Tibial artery (tissue), 4 donors: ENCODE measurements around the gene VEGFB.

Source experiments
- DNase-seq, 2 donors: peaks; one replicate each; pipeline ENCODE4 v3.0.0-alpha.2; 2019
- H3K27ac ChIP-seq, 2 donors: fragments of 200-600 bp; sonication (generic) in 1 of 2; 1 replicate in 1 of 2; 2 replicates in 1 of 2; pipeline ENCODE4 v1.5.1; 2018 to 2019; ENCODE audit warnings: mild to moderate bottlenecking in 1 of 2
- H3K27me3 ChIP-seq, 2 donors: fragments of 200-600 bp; sonication (generic) in 1 of 2; one replicate each; pipeline versions ENCODE4 v1.5.1 to v1.6.0; 2016 to 2019
- H3K36me3 ChIP-seq, 3 donors: fragments of 200-600 bp; sonication (generic) in 2 of 3; one replicate each; pipeline ENCODE4 v1.5.1; 2016 to 2019; ENCODE audit warnings: mild to moderate bottlenecking in 2 of 3
- H3K4me1 ChIP-seq, 4 donors: fragments of 200-600 bp; sonication (generic) in 2 of 4; 1 replicate in 3 of 4; 2 replicates in 1 of 4; pipeline ENCODE4 v1.5.1; 2016 to 2019
- H3K4me3 ChIP-seq, 2 donors: fragments of 200-600 bp; sonication (generic) in 1 of 2; 1 replicate in 1 of 2; 2 replicates in 1 of 2; pipeline ENCODE4 v1.5.1; 2018 to 2019; ENCODE audit warnings: mild to moderate bottlenecking in 2 of 2
- H3K9me3 ChIP-seq, 3 donors: fragments of 200-600 bp; sonication (generic) in 1 of 3; one replicate each; pipeline ENCODE4 v1.5.1; 2016 to 2019
- intact Hi-C: fragments of 100-400 bp; cut with DNase I; formaldehyde crosslinking; loops from one replicate; pipeline ENCODE4 v1.15.0; 2023; ENCODE audit warnings: low total_unique reads
- TF ChIP-seq, protein P1 (sequence below), 2 experiments: fragments of 200-600 bp in 1 of 2; fragments of 450-650 bp in 1 of 2; IDR thresholded peaks; one replicate each; pipeline ENCODE4 v1.5.1; 2017 to 2019; ENCODE audit warnings: antibody characterized with exemption in 2 of 2, mild to moderate bottlenecking in 1 of 2, moderate library complexity in 1 of 2

VEGFB gene

DNA sequence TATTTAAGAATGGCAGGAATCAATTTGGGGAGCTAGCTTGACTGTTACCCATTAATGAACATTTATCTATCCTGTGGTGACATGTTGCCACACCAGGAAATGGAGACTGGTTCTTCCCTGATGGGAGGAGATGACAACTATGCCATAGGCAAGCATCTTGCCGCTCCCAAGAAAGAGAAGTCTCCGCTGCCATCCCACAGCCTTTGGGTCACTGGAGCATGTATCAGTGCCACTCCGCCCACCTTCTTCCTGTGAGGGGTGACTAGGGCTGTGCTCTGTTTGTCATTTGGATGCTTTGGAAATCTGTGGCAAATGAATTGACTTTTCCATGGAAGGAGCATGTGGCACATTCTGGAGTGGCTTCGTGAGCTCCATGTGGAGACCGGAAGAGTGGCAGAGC is 42.0 kb upstream of the VEGFB start:
- TF ChIP-seq, protein P1, sequence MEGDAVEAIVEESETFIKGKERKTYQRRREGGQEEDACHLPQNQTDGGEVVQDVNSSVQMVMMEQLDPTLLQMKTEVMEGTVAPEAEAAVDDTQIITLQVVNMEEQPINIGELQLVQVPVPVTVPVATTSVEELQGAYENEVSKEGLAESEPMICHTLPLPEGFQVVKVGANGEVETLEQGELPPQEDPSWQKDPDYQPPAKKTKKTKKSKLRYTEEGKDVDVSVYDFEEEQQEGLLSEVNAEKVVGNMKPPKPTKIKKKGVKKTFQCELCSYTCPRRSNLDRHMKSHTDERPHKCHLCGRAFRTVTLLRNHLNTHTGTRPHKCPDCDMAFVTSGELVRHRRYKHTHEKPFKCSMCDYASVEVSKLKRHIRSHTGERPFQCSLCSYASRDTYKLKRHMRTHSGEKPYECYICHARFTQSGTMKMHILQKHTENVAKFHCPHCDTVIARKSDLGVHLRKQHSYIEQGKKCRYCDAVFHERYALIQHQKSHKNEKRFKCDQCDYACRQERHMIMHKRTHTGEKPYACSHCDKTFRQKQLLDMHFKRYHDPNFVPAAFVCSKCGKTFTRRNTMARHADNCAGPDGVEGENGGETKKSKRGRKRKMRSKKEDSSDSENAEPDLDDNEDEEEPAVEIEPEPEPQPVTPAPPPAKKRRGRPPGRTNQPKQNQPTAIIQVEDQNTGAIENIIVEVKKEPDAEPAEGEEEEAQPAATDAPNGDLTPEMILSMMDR (IDR thresholded peaks at IDR 0.05), result no peak
- no peaks in the 10 kb centered on the region for H3K9me3 ChIP-seq
- no peak overlapping the region for H3K27ac ChIP-seq
- H3K27me3 ChIP-seq, result no peaks in the 10 kb centered on the region
- H3K4me3 ChIP-seq, result no peak overlapping the region
- peaks cover 0 to 12% (median 5%) of the 10 kb centered on the region in 4 donors for H3K4me1 ChIP-seq
- peaks cover 45 to 59% (median 49%) of the 10 kb centered on the region in 3 donors for H3K36me3 ChIP-seq
- no peak for DNase-seq
- intact Hi-C loops, result no loop called here

DNA sequence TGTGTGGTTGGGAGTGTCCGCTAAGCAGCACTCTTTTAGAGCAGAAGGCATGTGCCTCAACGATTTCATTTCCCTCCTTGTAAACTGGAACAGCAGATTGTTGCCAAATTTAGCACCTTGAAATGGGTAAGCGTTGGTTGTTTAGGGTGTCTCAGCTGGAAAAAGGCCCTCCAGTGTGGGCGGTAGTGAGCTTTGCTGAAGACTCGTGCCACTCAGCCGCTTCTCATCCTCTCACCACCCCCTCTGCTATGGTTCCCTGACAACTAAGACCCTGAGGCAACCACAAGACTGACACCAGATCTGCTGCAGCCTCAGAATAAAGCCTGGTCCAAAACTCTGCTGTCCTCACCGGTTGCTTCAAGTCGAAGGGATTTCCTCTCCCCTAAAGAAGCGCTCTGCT is 37.8 kb upstream of the VEGFB start:
- no peak overlapping the region for H3K4me3 ChIP-seq
- TF ChIP-seq, protein P1 (IDR thresholded peaks at IDR 0.05), result no peak
- H3K27me3 ChIP-seq, result no peaks in the 10 kb centered on the region
- DNase-seq, result no peak
- intact Hi-C loops, result no loop called here
- H3K9me3 ChIP-seq, result no peaks in the 10 kb centered on the region
- peaks cover 83 to 94% (median 85%) of the 10 kb centered on the region in 3 donors for H3K36me3 ChIP-seq
- H3K27ac ChIP-seq, result no peak overlapping the region
- H3K4me1 ChIP-seq, result no peaks in the 10 kb centered on the region

DNA sequence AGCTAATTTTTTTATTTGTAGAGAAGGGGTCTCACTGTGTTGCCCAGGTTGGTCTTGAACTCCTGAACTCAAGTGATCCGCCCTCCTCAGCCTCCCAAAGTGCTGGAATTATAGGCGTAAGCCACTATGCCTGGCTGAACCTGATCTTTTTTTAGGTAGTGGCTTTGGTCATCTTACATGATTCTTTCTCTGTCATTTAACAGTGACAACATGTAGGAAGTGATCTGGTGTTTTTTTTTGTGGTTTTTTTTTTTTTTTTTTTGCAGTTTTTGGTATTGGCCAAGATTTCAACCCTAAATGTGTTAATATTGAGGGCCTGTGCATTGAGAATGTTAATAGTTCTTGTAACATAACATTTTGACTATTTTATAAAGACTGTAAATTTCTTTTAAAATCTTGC is 35.9 kb upstream of the VEGFB start:
- DNase-seq, result no peak
- no peak overlapping the region for H3K27ac ChIP-seq
- H3K36me3 ChIP-seq, result peaks cover 92 to 100% (median 98%) of the 10 kb centered on the region in 3 donors
- H3K9me3 ChIP-seq, result no peaks in the 10 kb centered on the region
- TF ChIP-seq, protein P1 (IDR thresholded peaks at IDR 0.05), result no peak
- intact Hi-C loops, result no loop called here
- H3K27me3 ChIP-seq, result no peaks in the 10 kb centered on the region
- H3K4me3 ChIP-seq, result no peak overlapping the region
- H3K4me1 ChIP-seq, result no peaks in the 10 kb centered on the region

DNA sequence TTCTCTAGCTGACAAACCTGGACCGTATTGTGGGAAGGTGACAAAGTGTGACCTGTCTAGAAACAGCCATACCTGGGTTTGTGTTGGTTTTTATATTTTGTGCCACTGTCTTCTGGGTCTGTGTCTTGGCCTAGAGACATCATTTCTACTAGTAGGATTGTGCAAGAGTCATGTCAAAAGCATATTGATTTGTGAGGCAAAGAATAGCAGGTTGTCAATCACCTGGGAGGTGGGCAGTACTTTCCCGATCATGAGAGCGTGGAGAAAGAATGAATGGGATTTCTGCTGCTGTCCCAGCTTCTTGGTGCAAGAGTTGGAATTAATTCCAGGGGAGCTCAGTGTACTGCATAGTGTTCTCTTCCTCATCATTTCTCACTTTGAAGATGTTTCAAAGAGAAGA is 32.8 kb upstream of the VEGFB start:
- H3K27ac ChIP-seq, result no peak overlapping the region
- intact Hi-C loops, result no loop called here
- H3K4me1 ChIP-seq, result peaks cover 0 to 8% (median 2%) of the 10 kb centered on the region in 4 donors
- no peak for DNase-seq
- peaks cover 69 to 95% (median 85%) of the 10 kb centered on the region in 3 donors for H3K36me3 ChIP-seq
- H3K27me3 ChIP-seq, result no peaks in the 10 kb centered on the region
- H3K4me3 ChIP-seq, result no peak overlapping the region
- no peaks in the 10 kb centered on the region for H3K9me3 ChIP-seq
- TF ChIP-seq, protein P1 (IDR thresholded peaks at IDR 0.05), result no peak

DNA sequence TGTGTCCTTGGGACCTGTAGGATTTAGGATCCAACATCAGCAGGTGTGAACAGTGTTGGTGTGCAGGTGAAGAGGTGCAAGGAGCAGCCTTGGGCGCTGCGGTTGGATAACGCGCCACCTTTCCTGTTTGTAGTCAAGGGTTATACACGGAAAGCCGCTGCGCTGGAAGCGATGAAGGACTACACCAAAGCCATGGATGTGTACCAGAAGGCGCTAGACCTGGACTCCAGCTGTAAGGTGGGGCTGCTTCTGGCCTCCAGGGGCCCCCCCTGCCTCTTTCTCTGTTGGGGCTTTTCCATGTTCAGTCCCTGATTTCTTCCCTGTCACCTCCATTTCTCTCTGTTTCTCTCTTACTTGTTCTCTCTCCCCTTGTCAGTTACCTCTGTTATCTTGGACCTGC is 31.4 kb upstream of the VEGFB start:
- no peak for DNase-seq
- TF ChIP-seq, protein P1 (IDR thresholded peaks at IDR 0.05), result no peak
- intact Hi-C loops, result no loop called here
- no peaks in the 10 kb centered on the region for H3K27me3 ChIP-seq
- no peak overlapping the region for H3K27ac ChIP-seq
- H3K9me3 ChIP-seq, result no peaks in the 10 kb centered on the region
- peaks cover 54 to 93% (median 70%) of the 10 kb centered on the region in 3 donors for H3K36me3 ChIP-seq
- H3K4me3 ChIP-seq, result no peak overlapping the region
- H3K4me1 ChIP-seq, result peaks cover 0 to 8% (median 2%) of the 10 kb centered on the region in 4 donors
